ENCODE measurements around the gene RPA1. TPM values are rescaled to one million over a fixed set of nuclear protein-coding genes. Genes with fewer than 3 reads are reported as not detected.
"Not testable (repeated sequence)": the region's sequence is repeated elsewhere in the genome, so short reads cannot be mapped to it uniquely, and the experiment has no call there.

RPA1 gene
- total RNA-seq, 1 experiment from 2014 or later, result 69.1 TPM

DNA sequence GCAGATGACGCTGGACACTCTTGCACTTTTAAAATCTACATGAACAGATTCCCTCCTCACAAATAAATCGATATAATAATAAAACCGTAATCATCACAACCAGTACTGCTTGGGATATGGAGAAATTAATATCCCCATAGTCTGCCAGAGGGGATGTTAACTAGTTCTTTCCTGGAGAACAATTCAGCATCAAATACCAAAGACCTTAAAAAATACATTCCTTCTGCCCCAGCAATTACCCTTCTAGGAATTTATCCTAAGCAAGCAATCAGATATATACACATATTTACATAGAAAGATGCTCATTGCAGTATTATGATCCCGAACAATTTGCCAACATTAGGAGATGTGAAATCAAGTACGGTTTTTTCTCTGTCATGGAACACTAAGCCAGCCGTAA, 21.9 kb upstream of the RPA1 start:
- H3K36me3 ChIP-seq (ENCODE audit: low read depth, low read length), result no peaks in the 10 kb centered on the region; the same call in 1 of the 2 replicates
- no peak overlapping the region for H3K9ac ChIP-seq (ENCODE audit: low read length)
- POLR2A ChIA-PET (ENCODE audit: unreplicated experiment), result no interaction called here
- H3K9me2 ChIP-seq (replicated peaks; ENCODE audit: low read length), result no peaks in the 10 kb centered on the region
- ATAC-seq (no peak), DNase-seq (no peak)
- no TSS peak for BruUV-seq (replicated peaks)
- H3K79me2 ChIP-seq (ENCODE audit: low read length), result no peaks in the 10 kb centered on the region
- intact Hi-C loops (cut with micrococcal nuclease), result no loop called here
- TF ChIP-seq, protein P1, sequence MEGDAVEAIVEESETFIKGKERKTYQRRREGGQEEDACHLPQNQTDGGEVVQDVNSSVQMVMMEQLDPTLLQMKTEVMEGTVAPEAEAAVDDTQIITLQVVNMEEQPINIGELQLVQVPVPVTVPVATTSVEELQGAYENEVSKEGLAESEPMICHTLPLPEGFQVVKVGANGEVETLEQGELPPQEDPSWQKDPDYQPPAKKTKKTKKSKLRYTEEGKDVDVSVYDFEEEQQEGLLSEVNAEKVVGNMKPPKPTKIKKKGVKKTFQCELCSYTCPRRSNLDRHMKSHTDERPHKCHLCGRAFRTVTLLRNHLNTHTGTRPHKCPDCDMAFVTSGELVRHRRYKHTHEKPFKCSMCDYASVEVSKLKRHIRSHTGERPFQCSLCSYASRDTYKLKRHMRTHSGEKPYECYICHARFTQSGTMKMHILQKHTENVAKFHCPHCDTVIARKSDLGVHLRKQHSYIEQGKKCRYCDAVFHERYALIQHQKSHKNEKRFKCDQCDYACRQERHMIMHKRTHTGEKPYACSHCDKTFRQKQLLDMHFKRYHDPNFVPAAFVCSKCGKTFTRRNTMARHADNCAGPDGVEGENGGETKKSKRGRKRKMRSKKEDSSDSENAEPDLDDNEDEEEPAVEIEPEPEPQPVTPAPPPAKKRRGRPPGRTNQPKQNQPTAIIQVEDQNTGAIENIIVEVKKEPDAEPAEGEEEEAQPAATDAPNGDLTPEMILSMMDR (conservative IDR thresholded peaks at IDR 0.05; ENCODE audit: low read depth, low read length), result no peak
- no peak for TF ChIP-seq EZH2 (IDR thresholded peaks at IDR 0.05; ENCODE audit: low read length, unreplicated experiment)
- no peak for TF ChIP-seq EZH2phosphoT487 (IDR thresholded peaks at IDR 0.05; ENCODE audit: borderline replicate concordance, low read length)
- no peak overlapping the region for H3K27ac ChIP-seq (ENCODE audit: low read length)
- no peaks in the 10 kb centered on the region for H3K27me3 ChIP-seq (ENCODE audit: low read length)
- H3F3A ChIP-seq (ENCODE audit: low read length, unreplicated experiment), result no peaks in the 10 kb centered on the region
- H3K9me3 ChIP-seq (ENCODE audit: low read length), result no peaks in the 10 kb centered on the region
- no peaks in the 10 kb centered on the region for H4K20me1 ChIP-seq (ENCODE audit: low read length)
- CTCF ChIA-PET, result no interaction called here
- peaks cover under 1% of the 10 kb centered on the region; the same call in 1 of the 2 replicates for H3K4me1 ChIP-seq (ENCODE audit: insufficient read depth, low read length)
- no peak overlapping the region for H3K4me2 ChIP-seq (ENCODE audit: low read length)
- no peak overlapping the region for H3K4me3 ChIP-seq (ENCODE audit: low read length)
- H2AFZ ChIP-seq (ENCODE audit: low read length), result no peak overlapping the region

DNA sequence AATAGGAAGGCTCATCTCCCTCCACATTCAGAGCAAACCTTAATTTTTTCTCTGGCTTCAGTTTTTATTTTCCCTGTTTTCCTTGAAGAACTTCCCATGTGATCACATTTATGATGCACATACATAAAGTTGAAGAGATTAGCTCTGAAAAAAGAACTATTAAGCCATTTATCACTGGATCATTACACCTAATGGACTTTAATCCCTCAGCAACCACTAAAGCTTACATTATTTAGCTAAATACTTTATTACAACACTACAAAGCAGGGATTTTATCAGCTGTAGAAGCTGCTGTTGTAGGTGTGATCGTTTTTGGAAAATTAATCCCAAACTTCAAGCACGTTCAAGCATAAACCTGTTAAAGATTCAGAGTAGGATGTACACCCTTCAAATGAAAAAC, 21.2 kb upstream of the RPA1 start:
- no peaks in the 10 kb centered on the region for H3F3A ChIP-seq (ENCODE audit: low read length, unreplicated experiment)
- no peak overlapping the region for H3K9ac ChIP-seq (ENCODE audit: low read length)
- H4K20me1 ChIP-seq (ENCODE audit: low read length), result no peaks in the 10 kb centered on the region
- no peak overlapping the region for H2AFZ ChIP-seq (ENCODE audit: low read length)
- POLR2A ChIA-PET (ENCODE audit: unreplicated experiment), result no interaction called here
- intact Hi-C loops (cut with micrococcal nuclease), result no loop called here
- no peaks in the 10 kb centered on the region for H3K9me2 ChIP-seq (replicated peaks; ENCODE audit: low read length)
- H3K27ac ChIP-seq (ENCODE audit: low read length), result no peak overlapping the region
- TF ChIP-seq, protein P1 (conservative IDR thresholded peaks at IDR 0.05; ENCODE audit: low read depth, low read length), result no peak
- TF ChIP-seq EZH2 (IDR thresholded peaks at IDR 0.05; ENCODE audit: low read length, unreplicated experiment) (no peak), EZH2phosphoT487 (IDR thresholded peaks at IDR 0.05; ENCODE audit: borderline replicate concordance, low read length) (no peak)
- H3K4me1 ChIP-seq (ENCODE audit: insufficient read depth, low read length), result peaks cover 8% of the 10 kb centered on the region; the same call in 1 of the 2 replicates
- ATAC-seq (no peak), DNase-seq (no peak)
- no TSS peak for BruUV-seq (replicated peaks)
- H3K36me3 ChIP-seq (ENCODE audit: low read depth, low read length), result no peaks in the 10 kb centered on the region; the same call in 1 of the 2 replicates
- no peaks in the 10 kb centered on the region for H3K9me3 ChIP-seq (ENCODE audit: low read length)
- no peaks in the 10 kb centered on the region for H3K27me3 ChIP-seq (ENCODE audit: low read length)
- CTCF ChIA-PET, result no interaction called here
- no peaks in the 10 kb centered on the region for H3K79me2 ChIP-seq (ENCODE audit: low read length)
- H3K4me3 ChIP-seq (ENCODE audit: low read length), result no peak overlapping the region
- no peak overlapping the region for H3K4me2 ChIP-seq (ENCODE audit: low read length)

DNA sequence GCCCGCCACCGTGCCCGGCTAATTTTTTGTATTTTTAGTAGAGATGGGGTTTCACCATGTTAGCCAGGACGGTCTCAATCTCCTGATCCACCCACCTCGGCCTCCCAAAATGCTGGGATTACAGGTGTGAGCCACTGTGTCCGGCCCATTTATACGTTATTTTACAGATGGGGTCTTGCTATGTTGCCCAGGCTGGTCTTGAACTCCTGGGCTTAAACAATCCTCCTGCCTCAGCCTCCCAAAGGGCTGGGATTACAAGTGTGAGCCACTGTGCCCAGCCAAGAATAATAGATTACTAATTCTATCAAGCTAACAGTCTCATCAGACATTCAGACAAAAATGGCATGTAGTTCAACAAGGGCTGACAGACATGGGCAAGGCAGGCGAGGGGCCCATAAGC, 20.0 kb upstream of the RPA1 start:
- BruUV-seq (replicated peaks); H3K9me2 ChIP-seq (replicated peaks; ENCODE audit: low read length); H3K27ac ChIP-seq (ENCODE audit: low read length); H3K4me3 ChIP-seq (ENCODE audit: low read length); intact Hi-C loops (cut with micrococcal nuclease); H3K79me2 ChIP-seq (ENCODE audit: low read length); H3K36me3 ChIP-seq (ENCODE audit: low read depth, low read length); H3K9me3 ChIP-seq (ENCODE audit: low read length); H4K20me1 ChIP-seq (ENCODE audit: low read length); H3K9ac ChIP-seq (ENCODE audit: low read length); H3K4me1 ChIP-seq (ENCODE audit: insufficient read depth, low read length); POLR2A ChIA-PET (ENCODE audit: unreplicated experiment); ATAC-seq; H3F3A ChIP-seq (ENCODE audit: low read length, unreplicated experiment); H3K27me3 ChIP-seq (ENCODE audit: low read length); H2AFZ ChIP-seq (ENCODE audit: low read length); DNase-seq; H3K4me2 ChIP-seq (ENCODE audit: low read length); CTCF ChIA-PET: not testable (repeated sequence)

All from PC-3 (cell line).